ENCODE data around the gene DXO.
"Not testable (repeated sequence)": the region's sequence is repeated elsewhere in the genome, so short reads cannot be mapped to it uniquely, and the experiment has no call there.

The DXO gene

DNA sequence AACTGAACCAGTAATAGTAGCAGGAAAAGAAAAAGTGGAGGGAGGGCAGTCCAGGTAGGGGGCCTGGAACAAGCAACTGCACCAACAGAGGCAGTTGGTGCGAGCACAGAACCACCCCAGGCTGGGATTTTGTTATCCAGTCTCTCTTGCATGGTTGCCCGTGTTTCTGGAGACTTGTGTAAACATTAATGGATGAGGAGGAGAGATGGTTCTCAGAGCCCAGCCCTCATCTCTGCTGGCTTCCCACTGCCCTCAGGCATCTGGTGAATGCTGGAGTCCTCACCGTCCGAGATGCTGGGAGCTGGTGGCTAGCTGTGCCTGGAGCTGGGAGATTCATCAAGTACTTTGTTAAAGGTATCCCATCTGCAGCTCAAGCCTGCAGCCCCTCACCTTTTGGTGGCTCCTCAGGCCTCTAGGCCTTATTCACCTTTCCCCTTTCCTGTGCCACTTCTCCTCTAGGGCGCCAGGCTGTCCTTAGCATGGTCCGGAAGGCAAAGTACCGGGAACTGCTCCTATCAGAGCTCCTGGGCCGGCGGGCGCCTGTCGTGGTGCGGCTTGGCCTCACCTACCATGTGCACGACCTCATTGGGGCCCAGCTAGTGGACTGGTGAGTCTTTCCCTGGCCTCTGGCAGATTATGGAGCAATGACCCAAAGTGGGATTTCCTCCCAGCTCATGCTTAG is 8.4 kb upstream of the DXO start:
- DNase-seq (ENCODE audit: low read depth), result not testable (repeated sequence)

DNA sequence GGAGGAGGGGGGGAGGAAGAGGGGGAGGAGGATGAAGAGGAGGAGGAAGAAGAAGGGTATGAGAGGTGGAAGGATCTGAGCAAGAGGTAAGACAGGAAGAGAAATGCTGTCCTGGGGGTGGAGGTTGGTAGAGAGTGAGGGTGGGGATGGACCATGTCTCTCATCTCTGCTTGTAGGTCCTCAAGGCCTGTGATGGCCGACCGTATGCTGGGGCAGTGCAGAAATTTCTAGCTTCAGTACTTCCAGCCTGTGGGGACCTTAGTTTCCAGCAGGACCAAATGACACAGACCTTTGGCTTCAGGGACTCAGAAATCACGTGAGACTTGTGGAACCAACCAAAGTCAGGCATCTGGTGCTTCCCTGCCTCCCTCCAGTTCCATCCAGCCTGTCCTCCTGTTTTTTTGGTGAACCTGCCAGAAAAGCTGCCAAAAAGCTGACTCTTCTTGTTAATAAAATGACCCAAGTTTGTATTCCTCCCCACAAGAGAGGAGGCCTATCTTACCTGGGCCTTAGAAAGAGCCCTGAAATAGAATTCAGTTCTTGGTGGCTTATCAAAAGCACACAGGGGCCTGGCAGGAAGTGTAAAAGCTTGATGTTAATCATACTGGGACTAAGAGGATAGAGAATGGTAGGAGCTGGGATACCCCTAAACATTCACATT is 7.4 kb upstream of the DXO start:
- no peak for DNase-seq (ENCODE audit: low read depth)

GRCh38 chr6:31978831-31979230 is 6.9 kb upstream of the DXO start:
- no peak for DNase-seq (ENCODE audit: low read depth)

GRCh38 chr6:31977816-31978431 is 6.0 kb upstream of the DXO start:
- no peak for DNase-seq (ENCODE audit: low read depth)

DNA sequence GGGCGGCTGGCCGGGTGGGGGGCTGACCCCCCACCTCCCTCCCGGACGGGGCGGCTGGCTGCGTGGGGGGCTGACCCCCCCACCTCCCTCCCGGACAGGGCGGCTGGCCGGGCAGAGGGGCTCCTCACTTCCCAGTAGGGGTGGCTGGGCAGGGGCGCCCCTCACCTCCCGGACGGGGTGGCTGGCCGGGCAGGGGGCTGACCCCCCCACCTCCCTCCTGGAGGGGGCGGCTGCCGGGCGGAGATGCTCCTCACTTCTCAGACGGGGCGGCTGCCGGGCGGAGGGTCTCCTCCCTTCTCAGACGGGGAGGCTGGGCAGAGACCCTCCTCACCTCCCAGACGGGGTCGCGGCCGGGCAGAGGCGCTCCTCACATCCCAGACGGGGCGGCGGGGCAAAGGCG is 4.1 kb upstream of the DXO start:
- DNase-seq (ENCODE audit: low read depth), result not testable (repeated sequence)

DNA sequence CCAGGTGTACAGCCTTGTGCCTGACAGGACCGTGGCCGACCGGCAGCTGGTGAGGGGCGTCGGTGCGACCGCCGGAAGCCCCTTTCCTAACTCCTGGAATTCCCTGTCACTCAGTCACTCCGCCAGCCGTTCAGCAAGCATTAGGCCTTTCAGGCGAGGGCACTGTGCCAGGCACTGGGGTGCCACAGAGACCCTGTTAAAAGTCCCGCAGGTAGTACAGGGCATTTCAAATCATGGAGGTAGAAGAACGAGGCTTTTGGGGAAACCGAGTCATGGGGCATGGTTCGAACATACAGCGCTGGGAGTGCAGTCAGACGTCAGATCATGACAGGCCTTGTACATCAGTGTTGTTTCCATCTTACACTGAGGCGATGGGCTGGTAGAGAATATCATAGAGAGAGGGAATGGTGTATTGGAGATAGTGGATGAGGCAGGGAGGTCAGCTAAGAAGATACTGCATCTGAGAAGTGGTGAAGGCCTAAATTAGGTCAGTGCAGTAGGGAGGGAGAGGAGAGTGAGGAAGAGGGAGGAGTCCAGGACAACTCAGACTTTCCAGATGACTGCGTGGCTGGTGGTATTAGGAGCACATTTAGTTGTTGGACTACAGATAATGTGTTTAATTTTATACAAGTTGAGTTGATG is 892 bp upstream of the DXO start:
- DNase-seq (ENCODE audit: low read depth), result no peak

GRCh38 chr6:31971279-31971992 is 502 bp downstream of the DXO start:
- no peak for DNase-seq (ENCODE audit: low read depth)

DNA sequence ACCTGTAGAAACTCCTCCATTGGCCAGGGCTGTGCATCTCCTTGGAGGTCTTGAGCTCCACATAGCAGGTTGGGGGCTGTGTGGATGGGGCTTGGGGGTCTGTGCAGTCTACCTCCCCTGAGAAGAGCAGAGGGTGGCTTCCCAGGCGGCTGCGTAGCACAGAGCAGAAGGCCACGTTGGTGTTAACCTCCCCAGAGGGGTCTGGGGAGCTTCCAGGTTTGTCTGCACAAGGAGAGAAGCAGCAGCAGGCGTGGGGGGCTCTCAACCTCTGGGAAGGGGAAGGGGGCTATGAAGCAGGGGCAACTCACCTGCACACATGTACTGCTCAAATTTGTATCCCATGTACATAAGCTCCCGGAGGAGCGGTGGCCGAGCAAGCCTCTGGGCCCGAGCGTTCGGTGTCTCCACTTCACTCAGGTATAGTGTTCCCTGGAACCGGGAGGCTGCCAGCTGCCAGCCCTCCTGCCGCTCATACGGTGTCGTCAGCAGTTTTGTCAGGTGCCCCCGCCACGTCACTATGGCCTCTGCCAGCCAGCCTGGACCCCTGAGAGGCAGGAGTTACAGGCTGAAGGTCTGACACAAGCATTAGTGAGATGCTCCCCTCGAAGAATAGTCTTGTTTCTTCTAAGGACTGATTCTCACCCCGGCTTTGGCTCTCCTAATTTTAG is 1.2 kb downstream of the DXO start:
- no peak for DNase-seq (ENCODE audit: low read depth)

GRCh38 chr6:31969712-31970603 is 2.0 kb downstream of the DXO start:
- no peak for DNase-seq (ENCODE audit: low read depth)

GRCh38 chr6:31968791-31969711 is 2.9 kb downstream of the DXO start:
- no peak for DNase-seq (ENCODE audit: low read depth)

GRCh38 chr6:31968326-31968725 is 3.6 kb downstream of the DXO start:
- DNase-seq (ENCODE audit: low read depth), result no peak

DNA sequence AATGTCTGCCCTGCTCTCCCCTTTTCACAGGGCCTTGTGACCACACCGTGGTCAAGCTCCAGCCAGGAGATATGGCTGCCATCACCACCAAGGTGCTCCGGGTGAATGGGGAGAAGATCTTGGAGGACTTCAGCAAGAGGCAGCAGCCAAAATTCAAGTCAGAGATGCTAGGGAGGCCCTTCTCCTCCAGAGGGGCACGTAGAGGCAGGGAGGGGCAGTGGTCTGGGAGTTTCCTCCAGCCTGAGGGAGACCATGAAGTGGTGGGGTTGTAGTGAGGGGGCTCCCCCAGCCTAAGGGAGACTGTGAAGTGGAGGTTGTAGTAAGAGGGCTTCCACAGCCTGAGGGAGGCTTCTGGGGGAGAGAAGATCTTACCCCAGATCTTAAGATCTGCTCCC is 4.0 kb downstream of the DXO start:
- DNase-seq (ENCODE audit: low read depth), result no peak

DNA sequence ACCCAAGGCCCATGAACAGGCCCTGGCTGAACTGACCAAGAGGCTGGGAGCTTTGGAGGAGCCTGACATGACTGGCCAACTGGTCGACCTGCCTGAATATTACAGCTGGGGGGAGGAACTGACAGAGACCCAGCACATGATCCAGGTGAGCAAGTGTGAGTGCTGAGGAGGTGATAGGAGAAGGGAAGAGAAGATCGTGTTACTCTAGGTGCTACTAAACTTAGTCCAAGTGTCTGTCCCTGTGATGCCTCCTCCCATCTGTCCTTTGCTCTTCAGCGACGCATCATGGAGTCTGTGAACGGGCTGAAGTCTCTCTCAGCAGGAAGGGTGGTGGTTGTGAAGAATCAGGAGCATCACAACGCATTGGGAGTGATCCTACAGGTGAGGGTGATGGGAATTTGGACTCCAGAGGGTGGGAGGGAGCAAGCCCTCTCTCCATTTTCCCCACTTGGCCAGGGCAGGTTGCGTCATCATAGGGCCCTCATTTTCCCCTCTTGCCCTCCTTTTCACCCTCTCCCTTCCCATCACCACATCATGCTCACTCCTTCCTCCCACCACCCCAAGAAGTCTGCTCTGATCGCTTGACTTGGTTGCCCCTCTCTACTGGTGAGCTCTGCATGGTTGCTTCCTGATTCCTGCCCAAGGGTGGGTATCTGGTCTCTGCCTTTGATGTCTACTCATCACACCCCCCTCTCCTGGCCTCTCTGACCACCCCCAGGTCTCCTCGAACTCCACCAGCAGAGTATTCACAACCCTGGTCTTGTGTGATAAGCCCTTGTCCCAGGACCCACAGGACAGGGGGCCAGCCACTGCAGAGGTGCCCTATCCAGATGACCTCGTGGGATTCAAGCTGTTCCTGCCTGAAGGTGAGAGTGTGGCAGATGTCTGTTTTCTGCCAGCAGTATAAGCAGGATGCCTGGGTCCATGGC is 4.7 kb downstream of the DXO start:
- no peak for DNase-seq (ENCODE audit: low read depth)

DNA sequence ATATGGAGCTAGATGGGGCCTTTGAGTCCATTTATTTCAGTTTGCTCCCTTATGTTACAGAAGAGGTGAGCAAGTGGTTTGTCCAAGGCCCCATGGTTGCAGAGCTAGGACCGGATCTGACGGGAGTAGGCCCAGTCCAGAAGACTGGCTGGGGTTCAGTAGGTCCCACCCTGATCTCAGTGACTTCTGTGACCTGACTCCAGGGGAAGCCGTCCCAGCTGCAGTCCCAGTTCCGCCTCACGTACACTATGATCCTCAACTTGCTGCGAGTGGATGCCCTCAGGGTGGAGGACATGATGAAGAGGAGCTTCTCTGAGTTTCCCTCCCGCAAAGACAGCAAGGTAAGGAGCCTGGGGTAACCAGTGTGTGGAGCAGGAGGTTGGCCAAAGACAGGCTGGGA is 5.4 kb downstream of the DXO start:
- no peak for DNase-seq (ENCODE audit: low read depth)

- DNase-seq (ENCODE audit: low read depth), result no peak
Observed at GRCh38 chr6:31965700-31966099, 6.2 kb downstream of the DXO start.

GRCh38 chr6:31963921-31964320 is 8.0 kb downstream of the DXO start:
- no peak for DNase-seq (ENCODE audit: low read depth)

DNA sequence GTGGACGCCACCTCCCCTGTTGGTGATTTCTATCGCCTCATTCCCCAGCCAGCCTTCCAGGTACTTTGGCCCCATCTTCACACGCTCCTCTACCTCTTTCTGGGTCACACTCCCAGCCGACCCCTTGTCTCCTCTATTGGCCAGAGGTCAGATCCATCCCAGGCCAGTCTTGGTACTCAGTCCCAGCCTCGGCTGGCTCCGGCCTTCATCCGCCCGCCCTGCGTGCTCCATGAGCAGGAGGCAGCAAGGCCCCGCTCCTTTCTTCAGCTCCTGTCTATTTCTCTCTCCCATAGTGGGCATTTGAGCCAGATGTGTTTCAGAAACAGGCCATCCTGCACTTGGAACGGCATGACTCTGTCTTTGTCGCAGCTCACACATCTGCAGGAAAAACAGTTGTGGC is 10.3 kb downstream of the DXO start:
- no peak for DNase-seq (ENCODE audit: low read depth)
